H9 (cell line): ENCODE results near the gene MRPL55. TPM values are rescaled to one million over a fixed set of nuclear protein-coding genes. Genes with fewer than 3 reads are reported as not detected.

Source experiments
- DNase-seq: peaks from one replicate; pipeline ENCODE4 v3.0.0-alpha.2; 2017
- H2AFZ ChIP-seq: one replicate; pipeline ENCODE4 v1.6.1; 2013; ENCODE audit warnings: mild to moderate bottlenecking, low read length, control low read depth, moderate library complexity
- H2AK5ac ChIP-seq: 2 replicates; pipeline ENCODE4 v1.6.1; 2013; ENCODE audit warnings: low read length, control low read depth, mixed read lengths; ENCODE audit not compliant: insufficient read length
- H2BK120ac ChIP-seq: one replicate; pipeline ENCODE4 v1.6.1; 2013; ENCODE audit warnings: low read depth, mild to moderate bottlenecking, low read length, control low read depth, inconsistent platforms; ENCODE audit not compliant: poor library complexity, severe bottlenecking
- H2BK12ac ChIP-seq: 2 replicates; pipeline ENCODE4 v1.6.1; 2013; ENCODE audit warnings: low read length, control low read depth, mixed read lengths, low read depth; ENCODE audit not compliant: insufficient read length
- H2BK15ac ChIP-seq: 2 replicates; pipeline ENCODE4 v1.6.1; 2013; ENCODE audit warnings: low read depth, low read length, control low read depth
- H2BK20ac ChIP-seq: one replicate; pipeline ENCODE4 v1.6.1; 2013; ENCODE audit warnings: low read depth, mild to moderate bottlenecking, low read length, control low read depth, inconsistent platforms; ENCODE audit not compliant: poor library complexity, severe bottlenecking
- H2BK5ac ChIP-seq: 2 replicates; pipeline ENCODE4 v1.6.1; 2013; ENCODE audit warnings: low read length, control low read depth, mixed read lengths; ENCODE audit not compliant: insufficient read length
- H3K14ac ChIP-seq: 2 replicates; pipeline ENCODE4 v1.6.1; 2013; ENCODE audit warnings: low read length, control low read depth; ENCODE audit not compliant: insufficient read depth
- H3K18ac ChIP-seq: 2 replicates; pipeline ENCODE4 v1.6.1; 2013; ENCODE audit warnings: low read depth, mild to moderate bottlenecking, mixed read lengths, low read length, control low read depth; ENCODE audit not compliant: insufficient read length
- H3K23ac ChIP-seq: 2 replicates; pipeline ENCODE4 v1.6.1; 2013; ENCODE audit warnings: low read length, control low read depth, mixed read lengths, low read depth; ENCODE audit not compliant: insufficient read length
- H3K23me2 ChIP-seq: 2 replicates; pipeline ENCODE4 v1.6.1; 2013; ENCODE audit warnings: low read depth, mild to moderate bottlenecking, mixed read lengths, low read length, control low read depth; ENCODE audit not compliant: insufficient read length, poor library complexity, severe bottlenecking
- H3K27ac ChIP-seq: 2 replicates; pipeline ENCODE4 v1.5.1; 2013; ENCODE audit warnings: low read length, control low read depth, mixed read lengths, low read depth; ENCODE audit not compliant: insufficient read length
- H3K27me3 ChIP-seq: 2 replicates; pipeline ENCODE4 v1.6.1; 2013; ENCODE audit warnings: low read length, control low read depth, inconsistent platforms; ENCODE audit not compliant: insufficient read depth
- H3K4ac ChIP-seq: 2 replicates; pipeline ENCODE4 v1.6.1; 2013; ENCODE audit warnings: low read depth, mild to moderate bottlenecking, control low read depth, inconsistent platforms, low read length, moderate library complexity
- H3K4me1 ChIP-seq: 2 replicates; pipeline ENCODE4 v1.6.1; 2013; ENCODE audit warnings: low read length, control low read depth, inconsistent platforms; ENCODE audit not compliant: insufficient read depth
- H3K4me2 ChIP-seq: 2 replicates; pipeline ENCODE4 v1.6.1; 2013; ENCODE audit warnings: low read length, control low read depth, mixed read lengths; ENCODE audit not compliant: insufficient read length, insufficient read depth
- H3K56ac ChIP-seq: 2 replicates; pipeline ENCODE4 v1.6.1; 2013; ENCODE audit warnings: low read depth, mild to moderate bottlenecking, mixed read lengths, low read length, control low read depth; ENCODE audit not compliant: insufficient read length
- H3K79me1 ChIP-seq: 2 replicates; pipeline ENCODE4 v1.6.1; 2013; ENCODE audit warnings: low read depth, mild to moderate bottlenecking, moderate library complexity, low read length, control low read depth, inconsistent platforms; ENCODE audit not compliant: insufficient read depth, poor library complexity, severe bottlenecking
- H3K79me2 ChIP-seq: 2 replicates; pipeline ENCODE4 v1.6.1; 2013; ENCODE audit warnings: low read length, control low read depth, inconsistent platforms; ENCODE audit not compliant: insufficient read depth
- H3K9ac ChIP-seq: 2 replicates; pipeline ENCODE4 v1.6.1; 2013; ENCODE audit warnings: low read length, control low read depth, mixed read lengths; ENCODE audit not compliant: insufficient read length; ENCODE audit errors: extremely low read depth
- H3K9me3 ChIP-seq: one replicate; pipeline ENCODE4 v1.6.1; 2013; ENCODE audit warnings: low read depth, low read length, inconsistent platforms; ENCODE audit not compliant: control insufficient read depth
- H3T11ph ChIP-seq: one replicate; pipeline ENCODE4 v1.6.1; 2013; ENCODE audit warnings: mild to moderate bottlenecking, low read length, control low read depth, inconsistent platforms
- H4K20me1 ChIP-seq: one replicate; pipeline ENCODE4 v1.6.1; 2013; ENCODE audit not compliant: control insufficient read depth, insufficient read length, insufficient read depth
- H4K5ac ChIP-seq: 2 replicates; pipeline ENCODE4 v1.6.1; 2013; ENCODE audit warnings: low read depth, mild to moderate bottlenecking, mixed read lengths, low read length, control low read depth; ENCODE audit not compliant: insufficient read length
- H4K8ac ChIP-seq: replicated peaks from 2 replicates; pipeline ENCODE4 v1.6.1; 2013; ENCODE audit warnings: low read length, control low read depth, mixed read lengths, low read depth; ENCODE audit not compliant: insufficient read length
- H4K91ac ChIP-seq: 2 replicates; pipeline ENCODE4 v1.6.1; 2013; ENCODE audit warnings: low read depth, mild to moderate bottlenecking, moderate library complexity, mixed read lengths, low read length, control low read depth; ENCODE audit not compliant: insufficient read length
- H3K27ac Mint-ChIP-seq, 3 experiments: 2 replicates in 2 of 3; 3 replicates in 1 of 3; pipeline ENCODE4 v1.8.0; 2020 to 2021; ENCODE audit warnings: mixed read lengths in 3 of 3, mild to moderate bottlenecking in 1 of 3, moderate library complexity in 1 of 3
- H3K27me3 Mint-ChIP-seq: 2 replicates; pipeline ENCODE4 v1.8.0; 2021; ENCODE audit warnings: low read depth, mild to moderate bottlenecking, moderate library complexity, mixed read lengths
- H3K36me3 Mint-ChIP-seq, 3 experiments: 2 replicates in 2 of 3; 3 replicates in 1 of 3; pipeline ENCODE4 v1.8.0; 2020 to 2021; ENCODE audit warnings: low read depth in 3 of 3, mixed read lengths in 3 of 3; ENCODE audit not compliant: insufficient read depth in 1 of 3
- H3K4me1 Mint-ChIP-seq, 2 experiments: 2 replicates each; pipeline ENCODE4 v1.8.0; 2020; ENCODE audit warnings: mixed read lengths in 2 of 2
- H3K4me3 Mint-ChIP-seq, 2 experiments: 2 replicates in 1 of 2; 3 replicates in 1 of 2; pipeline ENCODE4 v1.8.0; 2020 to 2021; ENCODE audit warnings: mild to moderate bottlenecking in 2 of 2, mixed read lengths in 2 of 2, moderate library complexity in 1 of 2
- H3K9me3 Mint-ChIP-seq, 2 experiments: 2 replicates in 1 of 2; 3 replicates in 1 of 2; pipeline ENCODE4 v1.8.0; 2020; ENCODE audit warnings: mild to moderate bottlenecking in 2 of 2, mixed read lengths in 2 of 2, moderate library complexity in 1 of 2
- whole genome bisulfite sequencing: extraction: QIAGEN DNeasy Blood & Tissue Kit; methylation state at CpG from one replicate; pipeline ENCODE4 v1.1.7; 2013; ENCODE audit warnings: missing lambda C conversion rate, low lambda C conversion rate, mixed read lengths; ENCODE audit not compliant: insufficient read length; ENCODE audit errors: extremely low coverage; 5-methylcytosine and 5-hydroxymethylcytosine counted together
- total RNA-seq: library from RNA; stranded (reverse); gene quantifications from 2 replicates; pipeline ENCODE4 v1.2.1, GENCODE V29; 2021
- TF ChIP-seq, protein P1 (sequence below): fragments of 200-600 bp; sonication (generic); conservative IDR thresholded peaks from 3 replicates; pipeline ENCODE4 v1.8.0; 2021; ENCODE audit warnings: antibody characterized with exemption, mild to moderate bottlenecking

The MRPL55 gene
- total RNA-seq, 1 experiment from 2014 or later: 62.3 TPM

DNA sequence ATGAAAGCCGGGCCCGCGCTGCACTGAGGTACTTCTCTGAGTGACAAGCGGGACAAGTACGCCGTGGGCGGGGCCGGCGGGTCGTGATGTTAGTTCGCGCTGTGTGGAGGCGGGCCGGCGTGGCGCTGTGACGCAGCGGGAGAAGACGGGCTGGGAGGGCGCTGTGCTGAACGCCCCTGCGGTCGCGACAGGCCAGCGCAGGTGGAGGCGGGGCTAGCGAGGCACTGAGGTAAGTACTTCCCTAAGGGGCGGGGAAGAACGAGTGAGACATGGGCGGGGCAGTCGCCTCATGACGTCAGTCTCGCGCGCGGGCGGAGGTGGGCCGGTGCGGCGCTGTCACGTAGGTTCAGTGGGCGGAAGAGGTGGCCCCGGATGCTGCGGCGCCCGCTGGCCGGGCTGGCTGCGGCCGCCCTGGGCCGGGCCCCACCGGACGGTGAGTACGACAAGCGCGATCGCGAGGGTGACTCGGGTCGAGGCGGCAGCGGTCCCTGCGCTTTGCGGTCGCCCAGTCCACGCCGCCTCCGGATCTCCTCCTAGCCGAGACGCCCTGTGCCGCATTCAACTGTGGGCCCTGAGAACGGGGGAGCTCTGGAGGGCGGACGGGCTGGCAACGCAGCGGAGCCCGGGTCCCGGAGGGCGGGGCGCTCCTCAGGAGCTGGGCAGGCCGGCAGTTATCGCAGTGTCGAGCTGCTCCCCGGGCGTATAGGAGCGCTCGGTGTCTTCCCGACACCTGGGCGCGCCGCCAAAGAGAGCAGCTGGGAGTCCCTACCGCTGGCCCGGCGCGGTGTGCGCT, 31.0 kb upstream of the MRPL55 start, which contains the start of gene GUK1:
TSS of gene GUK1 (plus strand) at position 349 of the 793 bp plus-strand sequence. CDS start at position 373, 24 bp downstream.
- H3K4me1 ChIP-seq: no peaks in the 10 kb centered on the region
- H3K27ac ChIP-seq: no peak within 1 kb of the TSS
- Mint-ChIP-seq H3K4me1 (peaks cover 4 to 15% of the 10 kb centered on the region in 2 experiments), H3K27ac (peak within 1 kb of the TSS; percentile 90 to 96 (median 93); a peak in 6 of 7 replicates), H3K9me3 (no peaks in the 10 kb centered on the region), H3K27me3 (peaks cover 39% of the 10 kb centered on the region), H3K4me3 (peak within 1 kb of the TSS; percentile 81 to 91), H3K36me3 (no peaks in the 10 kb centered on the region; a peak in 1 of 7 replicates)
- H3K4ac ChIP-seq: no peak within 1 kb of the TSS; the same call in 1 of the 2 replicates
- 0 out of 2 replicates have a peak within 1 kb of the TSS, but pooled peaks have one; percentile 10 for H2BK15ac ChIP-seq
- H3K14ac ChIP-seq: peak within 1 kb of the TSS; percentile 91
- no peak within 1 kb of the TSS for H2AK5ac ChIP-seq
- H3K79me2 ChIP-seq: peaks cover 15% of the 10 kb centered on the region; the same call in 1 of the 2 replicates
- no peak within 1 kb of the TSS for H3K23ac ChIP-seq
- H4K91ac ChIP-seq: no peak within 1 kb of the TSS
- no peak within 1 kb of the TSS for H2BK120ac ChIP-seq
- peaks cover 11% of the 10 kb centered on the region for H3K23me2 ChIP-seq
- no CpG with 5 or more reads among the region's 95 CpGs for WGBS
- H4K20me1 ChIP-seq: peaks cover 2% of the 10 kb centered on the region
- peak within 1 kb of the TSS; percentile 85 for H3K4me2 ChIP-seq
- H2AFZ ChIP-seq: peak within 1 kb of the TSS; percentile 50
- no peak within 1 kb of the TSS for H2BK5ac ChIP-seq
- no peaks in the 10 kb centered on the region for H3K9me3 ChIP-seq
- no peak within 1 kb of the TSS for H3K56ac ChIP-seq
- peaks cover 8% of the 10 kb centered on the region for H3K79me1 ChIP-seq
- peak; percentile 100 for DNase-seq
- peaks cover 2% of the 10 kb centered on the region; the same call in 1 of the 2 replicates for H3K27me3 ChIP-seq
- no peak within 1 kb of the TSS for H4K5ac ChIP-seq
- H2BK12ac ChIP-seq: no peak within 1 kb of the TSS
- TF ChIP-seq, protein P1, sequence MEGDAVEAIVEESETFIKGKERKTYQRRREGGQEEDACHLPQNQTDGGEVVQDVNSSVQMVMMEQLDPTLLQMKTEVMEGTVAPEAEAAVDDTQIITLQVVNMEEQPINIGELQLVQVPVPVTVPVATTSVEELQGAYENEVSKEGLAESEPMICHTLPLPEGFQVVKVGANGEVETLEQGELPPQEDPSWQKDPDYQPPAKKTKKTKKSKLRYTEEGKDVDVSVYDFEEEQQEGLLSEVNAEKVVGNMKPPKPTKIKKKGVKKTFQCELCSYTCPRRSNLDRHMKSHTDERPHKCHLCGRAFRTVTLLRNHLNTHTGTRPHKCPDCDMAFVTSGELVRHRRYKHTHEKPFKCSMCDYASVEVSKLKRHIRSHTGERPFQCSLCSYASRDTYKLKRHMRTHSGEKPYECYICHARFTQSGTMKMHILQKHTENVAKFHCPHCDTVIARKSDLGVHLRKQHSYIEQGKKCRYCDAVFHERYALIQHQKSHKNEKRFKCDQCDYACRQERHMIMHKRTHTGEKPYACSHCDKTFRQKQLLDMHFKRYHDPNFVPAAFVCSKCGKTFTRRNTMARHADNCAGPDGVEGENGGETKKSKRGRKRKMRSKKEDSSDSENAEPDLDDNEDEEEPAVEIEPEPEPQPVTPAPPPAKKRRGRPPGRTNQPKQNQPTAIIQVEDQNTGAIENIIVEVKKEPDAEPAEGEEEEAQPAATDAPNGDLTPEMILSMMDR: peak; percentile 28; the same call in 1 of the 3 replicates
- no peak within 1 kb of the TSS for H2BK20ac ChIP-seq
- peak within 1 kb of the TSS; percentile 85 for H3K9ac ChIP-seq
- no peak within 1 kb of the TSS for H4K8ac ChIP-seq
- H3T11ph ChIP-seq: no peak within 1 kb of the TSS
- peak within 1 kb of the TSS; percentile 74 for H3K18ac ChIP-seq
